ENCODE data around the gene IL5. TPM values are rescaled to one million over a fixed set of nuclear protein-coding genes. Genes with fewer than 3 reads are reported as not detected.

Gene IL5
- total RNA-seq, 1 donor from 2014 or later, result not detected

- no peaks in the 10 kb centered on the region for H3K27me3 ChIP-seq (ENCODE audit: control insufficient read depth, insufficient read depth, low read length)
- TF ChIP-seq CTCF (IDR thresholded peaks at IDR 0.05; ENCODE audit: insufficient read depth, low read length, severe bottlenecking), result no peak
- H3K4me3 ChIP-seq (ENCODE audit: low read depth, low read length), result no peak overlapping the region
- H3K36me3 ChIP-seq (ENCODE audit: control insufficient read depth, insufficient read depth, low read length), result no peaks in the 10 kb centered on the region
- FAIRE-seq (no peak), DNase-seq (ENCODE audit: low read depth) (no peak)
Observed at GRCh38 chr5:132540764-132541163, 2.6 kb downstream of the IL5 start.

- H3K27me3 ChIP-seq (ENCODE audit: control insufficient read depth, insufficient read depth, low read length), result peaks cover 2% of the 10 kb centered on the region
- FAIRE-seq, result no peak
- H3K36me3 ChIP-seq (ENCODE audit: control insufficient read depth, insufficient read depth, low read length), result no peaks in the 10 kb centered on the region
- no peak for TF ChIP-seq CTCF (IDR thresholded peaks at IDR 0.05; ENCODE audit: insufficient read depth, low read length, severe bottlenecking)
- no peak overlapping the region for H3K4me3 ChIP-seq (ENCODE audit: low read depth, low read length)
- DNase-seq (ENCODE audit: low read depth), result no peak
Observed at GRCh38 chr5:132540149-132540548, 3.2 kb downstream of the IL5 start.

GRCh38 chr5:132539716-132540115 is 3.6 kb downstream of the IL5 start:
- no peak for TF ChIP-seq CTCF (IDR thresholded peaks at IDR 0.05; ENCODE audit: insufficient read depth, low read length, severe bottlenecking)
- Histone ChIP-seq H3K27me3 (ENCODE audit: control insufficient read depth, insufficient read depth, low read length) (peaks cover 4% of the 10 kb centered on the region), H3K4me3 (ENCODE audit: low read depth, low read length) (no peak overlapping the region), H3K36me3 (ENCODE audit: control insufficient read depth, insufficient read depth, low read length) (no peaks in the 10 kb centered on the region)
- DNase-seq (ENCODE audit: low read depth) (no peak), FAIRE-seq (no peak)

GRCh38 chr5:132530946-132531345 is 12.4 kb downstream of the IL5 start:
- no peak overlapping the region for H3K4me3 ChIP-seq (ENCODE audit: low read depth, low read length)
- DNase-seq (ENCODE audit: low read depth), result no peak
- peaks cover 4% of the 10 kb centered on the region for H3K27me3 ChIP-seq (ENCODE audit: control insufficient read depth, insufficient read depth, low read length)
- FAIRE-seq, result no peak
- TF ChIP-seq CTCF (IDR thresholded peaks at IDR 0.05; ENCODE audit: insufficient read depth, low read length, severe bottlenecking), result no peak
- H3K36me3 ChIP-seq (ENCODE audit: control insufficient read depth, insufficient read depth, low read length), result no peaks in the 10 kb centered on the region

GRCh38 chr5:132528866-132529634 is 14.3 kb downstream of the IL5 start:
- H3K4me3 ChIP-seq (ENCODE audit: low read depth, low read length), result no peak overlapping the region
- DNase-seq (ENCODE audit: low read depth) (no peak), FAIRE-seq (no peak)
- H3K27me3 ChIP-seq (ENCODE audit: control insufficient read depth, insufficient read depth, low read length), result no peaks in the 10 kb centered on the region
- no peak for TF ChIP-seq CTCF (IDR thresholded peaks at IDR 0.05; ENCODE audit: insufficient read depth, low read length, severe bottlenecking)
- H3K36me3 ChIP-seq (ENCODE audit: control insufficient read depth, insufficient read depth, low read length), result no peaks in the 10 kb centered on the region

GRCh38 chr5:132528021-132528420 is 15.3 kb downstream of the IL5 start:
- Histone ChIP-seq H3K4me3 (ENCODE audit: low read depth, low read length) (no peak overlapping the region), H3K27me3 (ENCODE audit: control insufficient read depth, insufficient read depth, low read length) (no peaks in the 10 kb centered on the region), H3K36me3 (ENCODE audit: control insufficient read depth, insufficient read depth, low read length) (no peaks in the 10 kb centered on the region)
- DNase-seq (ENCODE audit: low read depth) (no peak), FAIRE-seq (no peak)
- no peak for TF ChIP-seq CTCF (IDR thresholded peaks at IDR 0.05; ENCODE audit: insufficient read depth, low read length, severe bottlenecking)
